CD14-positive monocyte (primary cell): ENCODE measurements around the gene ACSL3. TPM values are rescaled to one million over a fixed set of nuclear protein-coding genes. Genes with fewer than 3 reads are reported as not detected.

Source experiments
- DNase-seq, 3 donors: peaks; one replicate each; pipeline ENCODE4 v3.0.0-alpha.2; 2011 to 2022
- H2AFZ ChIP-seq: 2 replicates; pipeline ENCODE4 v1.6.0; 2012; ENCODE audit warnings: mild to moderate bottlenecking, low read depth, low read length, inconsistent platforms; ENCODE audit not compliant: insufficient read depth, poor library complexity, severe bottlenecking
- H3K27ac ChIP-seq, 2 donors: 1 replicate in 1 of 2; 2 replicates in 1 of 2; pipeline ENCODE4 v1.5.1; 2012 to 2013; ENCODE audit warnings: low read length in 2 of 2, control low read depth in 1 of 2, inconsistent platforms in 1 of 2, low read depth in 1 of 2, mild to moderate bottlenecking in 1 of 2
- H3K27me3 ChIP-seq, 2 donors: one replicate each; pipeline versions ENCODE4 v1.6.0 to v1.6.1; 2011 to 2013; ENCODE audit warnings: low read length in 2 of 2; ENCODE audit not compliant: control insufficient read depth in 2 of 2, insufficient read depth in 2 of 2
- H3K36me3 ChIP-seq, 2 donors: replicated peaks in 1 of 2; 1 replicate in 1 of 2; 2 replicates in 1 of 2; pipeline versions ENCODE4 v1.5.1 to v1.6.1; 2012 to 2013; ENCODE audit warnings: low read length in 2 of 2, control low read depth in 1 of 2, inconsistent platforms in 1 of 2, mild to moderate bottlenecking in 1 of 2; ENCODE audit not compliant: insufficient read depth in 2 of 2, control insufficient read depth in 1 of 2
- H3K4me1 ChIP-seq, 2 donors: 1 replicate in 1 of 2; 2 replicates in 1 of 2; pipeline versions ENCODE4 v1.5.1 to v1.6.1; 2012 to 2013; ENCODE audit warnings: low read length in 2 of 2, control low read depth in 1 of 2, inconsistent platforms in 1 of 2, mild to moderate bottlenecking in 1 of 2, moderate library complexity in 1 of 2; ENCODE audit not compliant: insufficient read depth in 2 of 2, control insufficient read depth in 1 of 2
- H3K4me2 ChIP-seq: replicated peaks from 2 replicates; pipeline ENCODE3; 2012; ENCODE audit warnings: low read length, moderate library complexity, mild to moderate bottlenecking; ENCODE audit not compliant: poor library complexity, severe bottlenecking; ENCODE audit errors: extremely low read depth
- H3K4me3 ChIP-seq, 3 experiments: fragments of 200-600 bp in 1 of 3; sonication (generic) in 1 of 3; replicated peaks in 1 of 3; 1 replicate in 2 of 3; 2 replicates in 1 of 3; pipeline ENCODE4 v1.5.1; 2011 to 2013; ENCODE audit warnings: low read length in 3 of 3, mild to moderate bottlenecking in 3 of 3, control low read depth in 2 of 3, low read depth in 2 of 3, inconsistent platforms in 1 of 3, moderate library complexity in 1 of 3
- H3K79me2 ChIP-seq: 2 replicates; pipeline ENCODE4 v1.6.0; 2012; ENCODE audit warnings: mild to moderate bottlenecking, control low read depth, inconsistent platforms, low read length, moderate library complexity; ENCODE audit not compliant: insufficient read depth
- H3K9ac ChIP-seq: 2 replicates; pipeline ENCODE4 v1.6.0; 2017; ENCODE audit warnings: low read length, mild to moderate bottlenecking; ENCODE audit not compliant: insufficient read depth, poor library complexity, severe bottlenecking
- H3K9me3 ChIP-seq, 2 donors: replicated peaks in 1 of 2; 1 replicate in 1 of 2; 2 replicates in 1 of 2; pipeline versions ENCODE4 v1.5.1 to v1.6.1; 2012 to 2013; ENCODE audit warnings: low read length in 2 of 2, control low read depth in 1 of 2; ENCODE audit not compliant: control insufficient read depth in 1 of 2, insufficient read depth in 1 of 2
- H4K20me1 ChIP-seq: 2 replicates; pipeline ENCODE4 v1.6.0; 2012; ENCODE audit warnings: mild to moderate bottlenecking, low read length, control low read depth, moderate library complexity; ENCODE audit not compliant: insufficient read depth
- H3K27ac Mint-ChIP-seq, 7 donors: one replicate each; pipeline ENCODE4 v1.8.0; 2020; ENCODE audit warnings: mild to moderate bottlenecking in 7 of 7, mixed read lengths in 7 of 7, moderate library complexity in 6 of 7, inconsistent platforms in 2 of 7
- H3K27me3 Mint-ChIP-seq, 3 donors: one replicate each; pipeline ENCODE4 v1.8.0; 2021 to 2022; ENCODE audit warnings: low read depth in 3 of 3, mild to moderate bottlenecking in 3 of 3, mixed read lengths in 3 of 3, moderate library complexity in 3 of 3, inconsistent platforms in 1 of 3
- H3K36me3 Mint-ChIP-seq, 2 donors: one replicate each; pipeline ENCODE4 v1.8.0; 2020; ENCODE audit warnings: mixed read lengths in 2 of 2, inconsistent platforms in 1 of 2, mild to moderate bottlenecking in 1 of 2
- H3K4me1 Mint-ChIP-seq: one replicate; pipeline ENCODE4 v1.8.0; 2020; ENCODE audit warnings: mild to moderate bottlenecking, mixed read lengths
- H3K4me3 Mint-ChIP-seq, 2 donors: one replicate each; pipeline ENCODE4 v1.8.0; 2020; ENCODE audit warnings: mild to moderate bottlenecking in 2 of 2, mixed read lengths in 2 of 2, moderate library complexity in 1 of 2
- H3K9me3 Mint-ChIP-seq, 7 donors: one replicate each; pipeline ENCODE4 v1.8.0; 2020 to 2022; ENCODE audit warnings: mixed read lengths in 7 of 7, mild to moderate bottlenecking in 6 of 7, moderate library complexity in 6 of 7, inconsistent platforms in 2 of 7
- WGBS: methylation state at CpG from one replicate; pipeline ENCODE4 v1.1.5; 2013; ENCODE audit warnings: missing lambda C conversion rate; ENCODE audit not compliant: insufficient coverage; 5-methylcytosine and 5-hydroxymethylcytosine counted together
- intact Hi-C, 2 donors: fragments of 100-400 bp; cut with micrococcal nuclease; formaldehyde crosslinking; loops; one replicate each; pipeline versions ENCODE4 v1.15.0 to v1.15.1; 2023
- polyA plus RNA-seq, 3 donors: library from polyadenylated mRNA; depleted of rRNA in 1 of 3; unstranded in 2 of 3; stranded (reverse) in 1 of 3; fragments of 300-500 nt in 2 of 3; fragments of >200 nt in 1 of 3; fragmentation: Illumina TruSeq in 2 of 3; gene quantifications; 1 replicate in 2 of 3; 2 replicates in 1 of 3; pipeline ENCODE4 v1.2.3, GENCODE V29; 2012 to 2021
- TF ChIP-seq, protein P1 (sequence below): fragments of 200-600 bp; IDR thresholded peaks from one replicate; pipeline ENCODE4 v1.8.0; 2022; ENCODE audit warnings: antibody characterized with exemption, mild to moderate bottlenecking

ACSL3 gene
- polyA plus RNA-seq, 3 donors: 8.8 to 24.4 (median 19.9) TPM

DNA sequence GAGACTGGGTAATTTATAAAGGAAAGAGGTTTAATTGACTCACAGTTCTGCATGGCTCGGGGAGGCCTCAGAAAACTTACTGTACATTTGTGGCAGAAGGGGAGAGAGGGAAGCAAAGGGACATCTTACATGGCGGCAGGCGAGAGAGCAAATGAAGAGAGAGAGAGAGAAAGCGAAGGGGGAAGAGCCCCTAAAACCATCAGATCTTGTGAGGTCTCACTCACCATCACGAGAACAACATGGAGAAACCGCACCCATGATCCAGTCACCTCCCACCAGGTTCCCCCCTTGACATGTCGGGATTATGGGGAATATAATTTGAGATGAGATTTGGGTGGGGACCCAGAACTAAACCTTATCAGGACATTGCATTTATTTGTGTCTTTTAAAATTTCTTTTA, 75.9 kb downstream of the ACSL3 start:
- intact Hi-C loops: loop anchor here in 1 of 2 donors (5.0 kb wide), 1 partner anchor 244 kb away; no protein-coding TSS in a partner anchor
- Mint-ChIP-seq H3K9me3 (peaks cover 4 to 16% (median 12%) of the 10 kb centered on the region in 7 donors), H3K36me3 (peaks cover 57 to 58% of the 10 kb centered on the region in 2 donors), H3K4me3 (no peak overlapping the region), H3K27ac (no peak overlapping the region), H3K27me3 (no peaks in the 10 kb centered on the region), H3K4me1 (no peaks in the 10 kb centered on the region)
- Histone ChIP-seq H3K36me3 (peaks cover 54 to 85% of the 10 kb centered on the region in 2 donors), H3K27me3 (no peaks in the 10 kb centered on the region), H3K9ac (no peak overlapping the region), H4K20me1 (peaks cover 5% of the 10 kb centered on the region), H2AFZ (no peak overlapping the region), H3K9me3 (peaks cover 0 to 8% of the 10 kb centered on the region in 2 donors), H3K4me1 (no peaks in the 10 kb centered on the region), H3K27ac (no peak overlapping the region), H3K4me3 (no peak overlapping the region), H3K4me2 (no peak overlapping the region), H3K79me2 (no peaks in the 10 kb centered on the region)
- TF ChIP-seq, protein P1, sequence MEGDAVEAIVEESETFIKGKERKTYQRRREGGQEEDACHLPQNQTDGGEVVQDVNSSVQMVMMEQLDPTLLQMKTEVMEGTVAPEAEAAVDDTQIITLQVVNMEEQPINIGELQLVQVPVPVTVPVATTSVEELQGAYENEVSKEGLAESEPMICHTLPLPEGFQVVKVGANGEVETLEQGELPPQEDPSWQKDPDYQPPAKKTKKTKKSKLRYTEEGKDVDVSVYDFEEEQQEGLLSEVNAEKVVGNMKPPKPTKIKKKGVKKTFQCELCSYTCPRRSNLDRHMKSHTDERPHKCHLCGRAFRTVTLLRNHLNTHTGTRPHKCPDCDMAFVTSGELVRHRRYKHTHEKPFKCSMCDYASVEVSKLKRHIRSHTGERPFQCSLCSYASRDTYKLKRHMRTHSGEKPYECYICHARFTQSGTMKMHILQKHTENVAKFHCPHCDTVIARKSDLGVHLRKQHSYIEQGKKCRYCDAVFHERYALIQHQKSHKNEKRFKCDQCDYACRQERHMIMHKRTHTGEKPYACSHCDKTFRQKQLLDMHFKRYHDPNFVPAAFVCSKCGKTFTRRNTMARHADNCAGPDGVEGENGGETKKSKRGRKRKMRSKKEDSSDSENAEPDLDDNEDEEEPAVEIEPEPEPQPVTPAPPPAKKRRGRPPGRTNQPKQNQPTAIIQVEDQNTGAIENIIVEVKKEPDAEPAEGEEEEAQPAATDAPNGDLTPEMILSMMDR: no peak
- DNase-seq: no peak
- no CpG with 5 or more reads among the region's 7 CpGs for WGBS

DNA sequence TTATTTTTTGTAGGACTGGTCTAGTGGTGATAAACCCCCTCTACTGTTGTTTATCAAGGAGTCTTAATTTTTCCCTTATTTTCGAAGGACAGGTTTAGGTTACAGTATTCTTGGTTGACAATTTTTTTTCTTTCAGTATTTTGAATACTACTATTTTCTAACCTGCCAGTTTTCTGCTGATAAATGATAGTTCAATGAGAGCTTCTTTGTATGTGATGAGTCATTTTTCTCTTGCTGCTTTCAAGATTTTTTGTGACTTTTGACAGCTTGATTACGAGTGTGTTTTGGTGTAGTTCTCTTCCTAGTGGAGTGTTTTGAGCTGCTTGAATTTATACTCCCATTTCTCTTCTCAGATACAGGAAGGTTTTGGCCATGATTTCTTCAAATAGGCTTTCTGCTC, 77.5 kb downstream of the ACSL3 start:
- H3K79me2 ChIP-seq: no peaks in the 10 kb centered on the region
- H3K4me2 ChIP-seq: no peak overlapping the region
- H4K20me1 ChIP-seq: peaks cover 5% of the 10 kb centered on the region
- no peaks in the 10 kb centered on the region for H3K27me3 Mint-ChIP-seq
- no peak overlapping the region for H3K27ac Mint-ChIP-seq
- H3K27ac ChIP-seq: no peak overlapping the region
- no CpG with 5 or more reads among the region's 2 CpGs for WGBS
- no peak overlapping the region for H3K4me3 Mint-ChIP-seq
- H3K9ac ChIP-seq: no peak overlapping the region
- TF ChIP-seq, protein P1: no peak
- no peaks in the 10 kb centered on the region for H3K4me1 ChIP-seq
- H3K36me3 Mint-ChIP-seq: peaks cover 56% of the 10 kb centered on the region in 2 donors
- H3K27me3 ChIP-seq: no peaks in the 10 kb centered on the region
- peaks cover 44 to 73% of the 10 kb centered on the region in 2 donors for H3K36me3 ChIP-seq
- peaks cover 0 to 8% of the 10 kb centered on the region in 2 donors for H3K9me3 ChIP-seq
- H3K4me3 ChIP-seq: no peak overlapping the region
- no peaks in the 10 kb centered on the region for H3K4me1 Mint-ChIP-seq
- DNase-seq: no peak
- intact Hi-C loops: loop anchor here in 1 of 2 donors (5.0 kb wide), 1 partner anchor 246 kb away; no protein-coding TSS in a partner anchor
- no peak overlapping the region for H2AFZ ChIP-seq
- peaks cover 4 to 16% (median 12%) of the 10 kb centered on the region in 7 donors for H3K9me3 Mint-ChIP-seq
